GM19240 (cell line): Measurements from ENCODE around the gene CACNA2D2.
"Not testable (repeated sequence)": the region's sequence is repeated elsewhere in the genome, so short reads cannot be mapped to it uniquely, and the experiment has no call there.

Source experiments
- DNase-seq: peaks from one replicate; pipeline ENCODE4 v3.0.0; 2011; ENCODE audit warnings: low spot score; ENCODE audit not compliant: insufficient read length

CACNA2D2 gene

GRCh38 chr3:50530001-50530970, 26.9 kb upstream of the CACNA2D2 start:
- DNase-seq: no peak

- DNase-seq: peak; percentile 70
Observed at GRCh38 chr3:50525987-50526386, 22.6 kb upstream of the CACNA2D2 start.

GRCh38 chr3:50525191-50525910, 21.9 kb upstream of the CACNA2D2 start:
- no peak for DNase-seq

GRCh38 chr3:50524746-50525145, 21.3 kb upstream of the CACNA2D2 start:
- no peak for DNase-seq

- DNase-seq: no peak
Observed at GRCh38 chr3:50523279-50523811, 19.9 kb upstream of the CACNA2D2 start.

GRCh38 chr3:50521572-50521971, 18.1 kb upstream of the CACNA2D2 start:
- DNase-seq: no peak

GRCh38 chr3:50520849-50521248, 17.4 kb upstream of the CACNA2D2 start:
- no peak for DNase-seq

- peak; percentile 75 for DNase-seq
Observed at GRCh38 chr3:50519471-50520089, 16.1 kb upstream of the CACNA2D2 start.

GRCh38 chr3:50518436-50518835, 15.0 kb upstream of the CACNA2D2 start:
- no peak for DNase-seq

- DNase-seq: no peak
Observed at GRCh38 chr3:50517721-50518206, 14.3 kb upstream of the CACNA2D2 start.

GRCh38 chr3:50516440-50516871, 13.0 kb upstream of the CACNA2D2 start:
- DNase-seq: no peak

- DNase-seq: no peak
Observed at GRCh38 chr3:50515565-50516439, 12.4 kb upstream of the CACNA2D2 start.

GRCh38 chr3:50512908-50513307, 9.5 kb upstream of the CACNA2D2 start:
- DNase-seq: not testable (repeated sequence)

- DNase-seq: no peak
Observed at GRCh38 chr3:50512131-50512530, 8.7 kb upstream of the CACNA2D2 start.

- DNase-seq: no peak
Observed at GRCh38 chr3:50510325-50510724, 6.9 kb upstream of the CACNA2D2 start.

GRCh38 chr3:50509715-50510114, 6.3 kb upstream of the CACNA2D2 start:
- no peak for DNase-seq

- DNase-seq: no peak
Observed at GRCh38 chr3:50508821-50509220, 5.4 kb upstream of the CACNA2D2 start.

GRCh38 chr3:50506169-50506568, 2.7 kb upstream of the CACNA2D2 start:
- DNase-seq: no peak

GRCh38 chr3:50504681-50505080, 1.2 kb upstream of the CACNA2D2 start:
- no peak for DNase-seq
